Heart right ventricle (tissue), 16 donors: ENCODE measurements around the gene POLR2L. TPM values are rescaled to one million over a fixed set of nuclear protein-coding genes. Genes with fewer than 3 reads are reported as not detected.

ENCODE experiments used
- ATAC-seq, 8 donors: fragments of 200-7000 bp; cut with Tn5 transposase; one replicate each; pipeline ENCODE4 v1.9.1; 2020; ENCODE audit warnings: mild to moderate bottlenecking in 8 of 8, moderate library complexity in 8 of 8, moderate number of reproducible peaks in 1 of 8
- DNase-seq, 2 donors: peaks; one replicate each; pipeline ENCODE4 v3.0.0-alpha.2; 2020
- H3K27ac ChIP-seq, 10 donors: fragments of 200-600 bp; sonication (generic) in 2 of 10; one replicate each; pipeline versions ENCODE4 v1.5.0 to v1.8.0; 2020 to 2022; ENCODE audit warnings: mild to moderate bottlenecking in 3 of 10
- H3K27me3 ChIP-seq, 7 donors: fragments of 200-600 bp; one replicate each; pipeline ENCODE4 v1.8.0; 2021 to 2022; ENCODE audit warnings: mild to moderate bottlenecking in 2 of 7
- H3K36me3 ChIP-seq, 9 donors: fragments of 200-600 bp; sonication (generic) in 1 of 9; one replicate each; pipeline versions ENCODE4 v1.5.0 to v1.8.0; 2020 to 2022; ENCODE audit warnings: mild to moderate bottlenecking in 2 of 9
- H3K4me1 ChIP-seq, 9 donors: fragments of 200-600 bp; sonication (generic) in 1 of 9; one replicate each; pipeline versions ENCODE4 v1.5.0 to v1.8.0; 2020 to 2022; ENCODE audit warnings: mild to moderate bottlenecking in 4 of 9
- H3K4me3 ChIP-seq, 10 donors: fragments of 200-600 bp; sonication (generic) in 2 of 10; one replicate each; pipeline versions ENCODE4 v1.5.0 to v1.8.0; 2020 to 2022; ENCODE audit warnings: mild to moderate bottlenecking in 7 of 10, moderate library complexity in 2 of 10
- H3K9me3 ChIP-seq, 11 donors: fragments of 200-600 bp in 10 of 11; sonication (generic) in 2 of 11; one replicate each; pipeline versions ENCODE4 v1.5.0 to v1.8.0; 2013 to 2022; ENCODE audit warnings: mild to moderate bottlenecking in 2 of 11, control low read depth in 1 of 11, moderate library complexity in 1 of 11
- WGBS, 2 donors: extraction: QIAGEN DNeasy Blood & Tissue Kit; methylation state at CpG; one replicate each; pipeline ENCODE4 v1.1.7; 2013; ENCODE audit warnings: inconsistent platforms in 1 of 2; 5-methylcytosine and 5-hydroxymethylcytosine counted together
- intact Hi-C, 10 donors: fragments of 100-400 bp; cut with DNase I; formaldehyde crosslinking; loops; one replicate each; pipeline versions ENCODE4 v1.11.1 to v1.14.2; 2022
- polyA plus RNA-seq, 2 donors: library from polyadenylated mRNA; stranded (reverse); fragments of 200-250 nt; gene quantifications; one replicate each; pipeline ENCODE4 v1.2.3, GENCODE V29; 2013
- total RNA-seq, 10 donors: library from RNA; stranded (reverse); fragmentation: NEBNext Ultra II Directional in 3 of 10; extraction: Animal tissue kit (Norgen Biotek cat#: 25700) in 3 of 10; gene quantifications; one replicate each; pipeline versions ENCODE4 v1.2.1 to v1.2.4, GENCODE V29; 2021 to 2023
- TF ChIP-seq, protein P1 (sequence below), 9 donors: fragments of 200-600 bp; sonication (generic) in 2 of 9; IDR thresholded peaks; one replicate each; pipeline versions ENCODE4 v1.5.0 to v1.8.0; 2021 to 2022; ENCODE audit warnings: antibody characterized with exemption in 9 of 9, mild to moderate bottlenecking in 5 of 9, moderate library complexity in 1 of 9
- donor health status: Arrhythmogenic right ventricular cardiomyopathy.
- donor health status: ischemic (EF 13 %, LVEDD 7.1; RV severe dilation, severe dysfunction).
- donor health status: healthy with polysubstance abuse.
- donor health status: DM: no; HTN: yes; CAD: no.
- donor health status: DM: no; HTN: no; CAD: no.
- donor health status: ischemic (EF 25% LVEDD 6.9; RV normal size, moderate dysfunction).
- donor health status: ischemic (EF 25% LVEDD 5.7; RV mildly dilated, moderate dysfunction).
- donor health status: healthy.
- donor health status: DM: yes; HTN: yes; CAD: no.
- donor health status: Ischemic cardiomyopathy.
- donor health status: ischemic (EF 35%, LVEDD 5.7; RV mildly dilated, moderate dysfunction).
- donor health status: nonischemic (EF 11% LVEDD 7.7; RV severe dilation, severe dysfunction).
- donor health status: DM: yes; HTN: yes; CAD: no.
- donor health status: PGD.
- donor health status: ischemic (EF 29% LVEDD 5.4; RV normal size, mild dysfunction).
- donor health status: nonischemic (EF 23%, LVEDD 6.1; RV moderate dilation, normal function).

The POLR2L gene
- total and polyA plus RNA-seq, 12 donors = 148 to 279 (median 234) TPM

DNA sequence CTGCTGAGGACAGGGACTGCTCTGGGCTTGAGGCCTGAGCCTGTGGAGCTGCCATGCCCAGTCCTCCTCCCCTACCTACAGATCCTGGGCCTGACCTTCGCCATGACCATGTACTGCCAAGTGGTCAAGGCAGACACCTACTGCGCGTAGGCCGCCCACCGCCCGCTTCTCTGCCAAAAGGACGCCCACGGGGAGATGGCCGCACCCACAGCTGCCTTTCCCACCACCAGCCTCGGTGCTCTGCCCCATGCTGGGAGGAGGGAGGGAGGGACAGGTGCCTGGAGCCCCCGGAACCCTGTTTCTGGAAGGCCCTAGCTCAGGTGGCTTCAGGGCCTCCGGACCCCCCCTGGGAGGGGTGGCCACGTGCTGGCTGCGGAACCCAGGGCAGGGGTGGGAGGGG is 24.2 kb upstream of the POLR2L start:
- ATAC-seq (no peak), DNase-seq (no peak)
- Histone ChIP-seq H3K4me3 (no peak overlapping the region), H3K9me3 (no peaks in the 10 kb centered on the region), H3K4me1 (peaks cover 0 to 9% (median 0%) of the 10 kb centered on the region in 9 donors), H3K36me3 (peaks cover 0 to 59% (median 9%) of the 10 kb centered on the region in 9 donors), H3K27me3 (no peaks in the 10 kb centered on the region), H3K27ac (no peak overlapping the region)
- TF ChIP-seq, protein P1, sequence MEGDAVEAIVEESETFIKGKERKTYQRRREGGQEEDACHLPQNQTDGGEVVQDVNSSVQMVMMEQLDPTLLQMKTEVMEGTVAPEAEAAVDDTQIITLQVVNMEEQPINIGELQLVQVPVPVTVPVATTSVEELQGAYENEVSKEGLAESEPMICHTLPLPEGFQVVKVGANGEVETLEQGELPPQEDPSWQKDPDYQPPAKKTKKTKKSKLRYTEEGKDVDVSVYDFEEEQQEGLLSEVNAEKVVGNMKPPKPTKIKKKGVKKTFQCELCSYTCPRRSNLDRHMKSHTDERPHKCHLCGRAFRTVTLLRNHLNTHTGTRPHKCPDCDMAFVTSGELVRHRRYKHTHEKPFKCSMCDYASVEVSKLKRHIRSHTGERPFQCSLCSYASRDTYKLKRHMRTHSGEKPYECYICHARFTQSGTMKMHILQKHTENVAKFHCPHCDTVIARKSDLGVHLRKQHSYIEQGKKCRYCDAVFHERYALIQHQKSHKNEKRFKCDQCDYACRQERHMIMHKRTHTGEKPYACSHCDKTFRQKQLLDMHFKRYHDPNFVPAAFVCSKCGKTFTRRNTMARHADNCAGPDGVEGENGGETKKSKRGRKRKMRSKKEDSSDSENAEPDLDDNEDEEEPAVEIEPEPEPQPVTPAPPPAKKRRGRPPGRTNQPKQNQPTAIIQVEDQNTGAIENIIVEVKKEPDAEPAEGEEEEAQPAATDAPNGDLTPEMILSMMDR (IDR thresholded peaks at IDR 0.05) = no peak
- intact Hi-C loops = no loop called here
- WGBS, 2 donors = 91 to 92% methylated on average over 14 of the region's 14 CpGs

DNA sequence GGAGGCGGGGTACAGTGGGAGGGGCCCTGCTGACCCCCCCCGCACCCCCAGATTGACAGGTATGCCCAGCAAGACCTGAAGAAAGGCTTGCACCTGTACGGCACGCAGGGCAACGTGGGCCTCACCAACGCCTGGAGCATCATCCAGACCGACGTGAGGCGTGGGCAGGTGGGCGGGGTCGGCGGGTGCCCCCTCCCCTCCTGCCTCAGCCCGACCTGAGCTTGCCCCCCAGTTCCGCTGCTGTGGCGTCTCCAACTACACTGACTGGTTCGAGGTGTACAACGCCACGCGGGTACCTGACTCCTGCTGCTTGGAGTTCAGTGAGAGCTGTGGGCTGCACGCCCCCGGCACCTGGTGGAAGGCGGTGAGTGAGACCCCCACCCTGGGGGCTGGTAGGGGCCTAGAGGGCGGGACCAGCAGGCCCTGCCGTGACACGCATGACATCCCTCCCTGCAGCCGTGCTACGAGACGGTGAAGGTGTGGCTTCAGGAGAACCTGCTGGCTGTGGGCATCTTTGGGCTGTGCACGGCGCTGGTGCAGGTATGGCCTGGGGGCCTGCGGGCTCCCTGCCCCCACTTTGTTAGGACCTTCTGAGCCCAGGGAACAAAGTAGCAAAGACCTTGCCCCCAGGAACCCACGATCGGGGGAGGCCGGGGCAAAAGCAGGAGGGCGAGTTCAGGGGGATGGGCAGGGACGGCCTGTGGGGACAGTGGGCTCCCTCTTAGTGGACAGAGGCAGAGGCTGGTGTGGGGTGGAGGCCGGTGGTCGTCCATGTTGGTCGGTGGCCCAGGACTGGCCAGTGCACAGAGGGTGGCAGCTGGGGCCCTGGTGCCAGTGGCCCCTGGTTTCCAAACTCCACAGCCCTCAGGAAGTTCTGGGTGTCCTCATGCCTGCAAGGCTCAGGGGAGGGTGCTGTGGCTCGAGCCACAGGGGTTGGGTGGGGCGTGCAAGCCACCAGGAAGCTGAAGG is 23.4 kb upstream of the POLR2L start:
- intact Hi-C loops = no loop called here
- 81 to 87% methylated on average over 36 to 41 of the region's 41 CpGs for WGBS, 2 donors
- DNase-seq (no peak), ATAC-seq (no peak)
- Histone ChIP-seq H3K36me3 (peaks cover 0 to 61% (median 9%) of the 10 kb centered on the region in 9 donors), H3K4me1 (peaks cover 0 to 14% (median 2%) of the 10 kb centered on the region in 9 donors), H3K4me3 (no peak overlapping the region), H3K27me3 (no peaks in the 10 kb centered on the region), H3K9me3 (no peaks in the 10 kb centered on the region), H3K27ac (no peak overlapping the region)
- TF ChIP-seq, protein P1 (IDR thresholded peaks at IDR 0.05) = no peak

DNA sequence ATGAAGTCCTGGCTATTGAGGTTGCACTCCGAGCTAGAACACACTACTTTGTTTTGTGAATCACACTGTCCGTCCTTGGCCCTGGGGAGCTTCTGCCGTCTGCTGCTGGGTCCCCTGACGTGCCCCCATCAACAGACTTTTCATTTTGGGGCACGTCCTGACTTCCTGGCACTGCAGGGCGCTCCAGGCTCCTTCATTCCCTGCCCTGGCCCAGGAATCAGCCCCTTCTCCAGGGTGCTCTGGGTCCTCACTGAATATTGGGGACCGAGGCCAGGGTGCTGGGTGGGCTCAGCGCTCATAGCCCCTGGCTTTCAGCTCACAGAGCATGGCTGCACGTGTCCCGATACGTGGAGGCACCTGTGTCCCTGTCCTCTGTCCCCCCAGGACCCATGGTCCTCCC is 22.6 kb upstream of the POLR2L start:
- peaks cover 0 to 62% (median 9%) of the 10 kb centered on the region in 9 donors for H3K36me3 ChIP-seq
- H3K4me1 ChIP-seq = peaks cover 3 to 23% (median 10%) of the 10 kb centered on the region in 9 donors
- H3K27ac ChIP-seq = no peak overlapping the region
- H3K4me3 ChIP-seq = no peak overlapping the region
- H3K27me3 ChIP-seq = no peaks in the 10 kb centered on the region
- 87 to 88% methylated on average over 10 to 11 of the region's 11 CpGs for WGBS, 2 donors
- H3K9me3 ChIP-seq = no peaks in the 10 kb centered on the region
- DNase-seq = no peak
- intact Hi-C loops = no loop called here
- TF ChIP-seq, protein P1 (IDR thresholded peaks at IDR 0.05) = no peak
- ATAC-seq = no peak

DNA sequence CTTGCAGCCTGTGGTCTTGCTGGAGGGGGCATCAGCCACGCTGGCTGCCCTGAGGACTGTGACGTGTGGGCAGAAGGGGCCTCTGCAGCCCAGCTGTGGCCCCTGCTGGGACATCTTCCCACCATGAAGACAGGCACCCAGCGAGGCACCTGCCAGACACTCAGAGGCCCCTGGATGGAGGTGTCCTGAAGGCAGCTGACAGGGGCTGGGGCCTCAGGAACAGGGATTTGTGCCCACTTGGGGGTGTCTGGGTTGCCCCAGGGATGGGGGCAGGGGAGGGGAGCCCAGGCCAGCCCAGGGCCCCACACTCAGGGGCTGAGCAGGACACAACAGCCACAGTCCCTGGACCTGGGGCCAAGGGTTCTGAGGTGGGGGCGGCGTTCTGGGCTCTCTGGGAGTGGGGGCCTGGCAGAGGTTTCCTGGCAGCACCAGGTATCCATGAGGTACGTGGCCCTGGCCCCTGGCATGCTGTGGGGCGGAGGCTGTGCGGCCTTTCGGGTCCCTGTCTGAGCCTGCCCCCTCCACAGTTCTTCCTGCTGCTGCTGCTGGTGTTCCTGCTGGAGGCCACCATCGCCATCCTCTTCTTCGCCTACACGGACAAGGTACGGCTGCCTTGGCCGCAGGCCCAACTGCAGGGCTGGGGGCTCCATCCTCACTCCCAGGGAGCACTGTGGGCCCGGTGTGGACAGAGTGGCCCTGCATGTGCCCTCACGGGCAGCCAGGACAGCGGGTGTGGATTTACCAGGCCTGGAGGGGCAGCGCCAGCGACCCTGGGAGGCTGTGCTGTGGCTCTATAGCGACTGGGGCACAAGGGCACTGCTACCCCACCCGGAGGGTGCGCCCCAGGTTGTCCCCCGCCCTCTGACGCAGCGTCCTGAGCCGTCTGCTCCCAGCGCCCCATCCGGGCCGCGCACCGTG is 21.8 kb upstream of the POLR2L start:
- WGBS, 2 donors = 93 to 95% methylated on average over 31 of the region's 31 CpGs
- Histone ChIP-seq H3K4me1 (peaks cover 7 to 28% (median 16%) of the 10 kb centered on the region in 9 donors), H3K27me3 (no peaks in the 10 kb centered on the region), H3K9me3 (no peaks in the 10 kb centered on the region), H3K4me3 (no peak overlapping the region), H3K27ac (no peak overlapping the region), H3K36me3 (peaks cover 0 to 59% (median 9%) of the 10 kb centered on the region in 9 donors)
- TF ChIP-seq, protein P1 (IDR thresholded peaks at IDR 0.05) = no peak
- ATAC-seq (no peak), DNase-seq (no peak)
- intact Hi-C loops = no loop called here
